ENCODE data around the gene TUBB4B. TPM values are rescaled to one million over a fixed set of nuclear protein-coding genes. Genes with fewer than 3 reads are reported as not detected.

TUBB4B gene
- 100 to 1,000 TPM; 367 to 753 (median 540) TPM for total RNA-seq

DNA sequence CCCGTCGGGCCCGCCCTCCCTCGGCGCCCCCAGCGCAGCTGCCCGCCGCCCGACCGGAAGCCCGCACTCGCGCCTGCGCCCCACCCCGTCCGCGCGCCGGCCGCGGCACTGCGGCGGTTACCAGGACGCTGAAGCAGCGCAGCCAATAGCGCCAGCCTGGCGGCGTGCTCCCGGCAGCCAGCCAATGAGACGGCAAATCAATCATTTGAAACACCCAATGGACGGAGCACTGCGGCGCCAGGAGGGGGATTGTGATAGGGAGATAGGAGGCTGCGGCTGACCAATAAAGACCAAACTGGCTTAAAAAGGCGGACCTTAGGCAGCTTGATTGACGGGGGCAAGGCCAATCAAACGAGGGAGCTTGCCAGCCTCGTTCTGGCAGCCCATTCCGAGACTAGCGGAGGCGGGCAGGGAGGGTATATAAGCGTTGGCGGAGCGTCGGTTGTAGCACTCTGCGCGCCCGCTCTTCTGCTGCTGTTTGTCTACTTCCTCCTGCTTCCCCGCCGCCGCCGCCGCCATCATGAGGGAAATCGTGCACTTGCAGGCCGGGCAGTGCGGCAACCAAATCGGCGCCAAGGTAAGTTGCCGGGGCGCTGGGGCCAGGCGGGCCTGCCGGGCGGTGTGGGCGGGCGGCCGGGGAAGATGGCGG, at the start of gene TUBB4B:
TSS of gene TUBB4B (plus strand) at position 447 of the 649 bp plus-strand sequence. CDS start at position 521, 74 bp downstream.
- H3K9me3 ChIP-seq = no peaks in the 10 kb centered on the region
- peak; percentile 97 for DNase-seq
- 0% methylated on average over 9 to 14 of the region's 67 CpGs for WGBS, 2 donors
- intact Hi-C loops (cut with DNase I) = no loop called here
- peak within 1 kb of the TSS; percentile 74 to 97 (median 88) for H3K4me3 ChIP-seq
- H3K27ac ChIP-seq = peak within 1 kb of the TSS; percentile 94 to 100 (median 98)
- peaks cover 6 to 21% (median 21%) of the 10 kb centered on the region in 3 donors for H3K36me3 ChIP-seq
- peaks cover 44 to 91% (median 48%) of the 10 kb centered on the region in 3 donors for H3K4me1 ChIP-seq
- H3K27me3 ChIP-seq = peaks cover 0 to 3% (median 0%) of the 10 kb centered on the region in 4 donors
- TF ChIP-seq CTCF (IDR thresholded peaks at IDR 0.05) (peak in 3 of 6 experiments; percentile 14 to 35 (median 15)), POLR2A (IDR thresholded peaks at IDR 0.05) (peak in 3 of 4 donors; percentile 90 to 100 (median 100))

- TF ChIP-seq POLR2A (IDR thresholded peaks at IDR 0.05) (no peak), CTCF (IDR thresholded peaks at IDR 0.05) (no peak)
- Histone ChIP-seq H3K9me3 (no peaks in the 10 kb centered on the region), H3K36me3 (peaks cover 12 to 48% (median 18%) of the 10 kb centered on the region in 3 donors), H3K27me3 (no peaks in the 10 kb centered on the region), H3K27ac (no peak overlapping the region), H3K4me1 (peaks cover 56 to 82% (median 57%) of the 10 kb centered on the region in 3 donors), H3K4me3 (no peak overlapping the region)
- intact Hi-C loops (cut with DNase I) = no loop called here
- DNase-seq = no peak
- WGBS, 2 donors = 80 to 82% methylated on average over 1 to 11 of the region's 22 CpGs
These were observed 49.2 kb upstream of the TUBB4B start for GRCh38 chr9:137191691-137192447.

DNA sequence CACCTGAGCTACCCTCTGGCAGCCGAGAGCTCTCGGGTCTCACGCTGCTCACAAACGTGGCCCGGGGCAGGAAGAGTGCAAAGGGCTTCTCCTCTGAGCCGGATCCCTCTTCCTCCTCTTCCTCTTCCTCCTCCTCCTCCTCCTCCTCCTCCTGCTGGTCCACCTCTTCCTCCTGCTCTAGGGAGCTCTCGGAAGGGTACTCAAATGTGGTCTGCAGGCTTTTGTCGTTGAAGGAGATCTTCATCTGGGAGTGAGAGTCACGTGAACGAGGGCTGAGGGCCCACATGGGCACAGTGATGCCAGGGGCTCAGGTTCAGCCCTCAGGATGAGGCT, 48.7 kb upstream of the TUBB4B start:
- H3K9me3 ChIP-seq = no peaks in the 10 kb centered on the region
- no peak overlapping the region for H3K27ac ChIP-seq
- H3K36me3 ChIP-seq = peaks cover 12 to 42% (median 15%) of the 10 kb centered on the region in 3 donors
- 74 to 95% methylated on average over 9 of the region's 10 CpGs for WGBS, 2 donors
- H3K4me3 ChIP-seq = no peak overlapping the region
- DNase-seq = no peak
- peaks cover 54 to 82% (median 55%) of the 10 kb centered on the region in 3 donors for H3K4me1 ChIP-seq
- no peaks in the 10 kb centered on the region for H3K27me3 ChIP-seq
- TF ChIP-seq POLR2A (IDR thresholded peaks at IDR 0.05) (no peak), CTCF (IDR thresholded peaks at IDR 0.05) (no peak)
- intact Hi-C loops (cut with DNase I) = no loop called here

GRCh38 chr9:137192859-137193258, 48.2 kb upstream of the TUBB4B start:
- Histone ChIP-seq H3K27me3 (no peaks in the 10 kb centered on the region), H3K4me3 (no peak overlapping the region), H3K36me3 (peaks cover 12 to 41% (median 15%) of the 10 kb centered on the region in 3 donors), H3K4me1 (peaks cover 54 to 82% (median 55%) of the 10 kb centered on the region in 3 donors), H3K27ac (no peak overlapping the region), H3K9me3 (no peaks in the 10 kb centered on the region)
- TF ChIP-seq POLR2A (IDR thresholded peaks at IDR 0.05) (no peak), CTCF (IDR thresholded peaks at IDR 0.05) (no peak)
- DNase-seq = no peak
- WGBS, 2 donors = no CpG with 5 or more reads among the region's 2 CpGs
- intact Hi-C loops (cut with DNase I) = no loop called here

- no peak overlapping the region for H3K4me3 ChIP-seq
- intact Hi-C loops (cut with DNase I) = no loop called here
- H3K36me3 ChIP-seq = peaks cover 12 to 41% (median 15%) of the 10 kb centered on the region in 3 donors
- H3K27ac ChIP-seq = peak overlapping the region in 3 of 4 donors; percentile 74 to 87 (median 86)
- no peak for DNase-seq
- 60 to 84% methylated on average over 1 to 5 of the region's 14 CpGs for WGBS, 2 donors
- peaks cover 61 to 88% (median 63%) of the 10 kb centered on the region in 3 donors for H3K4me1 ChIP-seq
- no peaks in the 10 kb centered on the region for H3K27me3 ChIP-seq
- no peak for TF ChIP-seq CTCF (IDR thresholded peaks at IDR 0.05)
- no peak for TF ChIP-seq POLR2A (IDR thresholded peaks at IDR 0.05)
- H3K9me3 ChIP-seq = no peaks in the 10 kb centered on the region
These were observed 47.3 kb upstream of the TUBB4B start for GRCh38 chr9:137193771-137194170.
